Measurements from ENCODE around the gene POP5. TPM values are rescaled to one million over a fixed set of nuclear protein-coding genes. Genes with fewer than 3 reads are reported as not detected.

POP5 gene
- total and polyA plus RNA-seq, 2 experiments from 2014 or later, result 52.4 to 140 TPM

GRCh38 chr12:120596901-120597300 lies 15.7 kb upstream of the POP5 start:
- Mint-ChIP-seq H3K9me3 (no peaks in the 10 kb centered on the region), H3K27me3 (ENCODE audit: insufficient read depth, low read depth, poor library complexity) (peaks cover 12% of the 10 kb centered on the region), H3K36me3 (ENCODE audit: low read depth) (no peaks in the 10 kb centered on the region), H3K4me3 (no peak overlapping the region), H3K27ac (no peak overlapping the region), H3K4me1 (peaks cover 17% of the 10 kb centered on the region)
- TF ChIP-seq EZH2phosphoT487 (IDR thresholded peaks at IDR 0.05; ENCODE audit: unreplicated experiment) (no peak), ZNF462 (CRISPR knock-in tag; IDR thresholded peaks at IDR 0.05) (no peak), ZNF331 (CRISPR knock-in tag; IDR thresholded peaks at IDR 0.05; ENCODE audit: low read depth) (no peak), JUNB (IDR thresholded peaks at IDR 0.05; ENCODE audit: unreplicated experiment) (no peak), CTCF (conservative IDR thresholded peaks at IDR 0.05; ENCODE audit: low read depth in 2 of 2) (no peak), NANOG (IDR thresholded peaks at IDR 0.05; ENCODE audit: borderline replicate concordance) (no peak), POLR2AphosphoS5 (IDR thresholded peaks at IDR 0.05; ENCODE audit: low read depth) (no peak), REST (IDR thresholded peaks at IDR 0.05; ENCODE audit: unreplicated experiment) (no peak), ETS1 (IDR thresholded peaks at IDR 0.05) (no peak), ZNF114 (CRISPR knock-in tag; IDR thresholded peaks at IDR 0.05) (no peak), CREB1 (CRISPR knock-in tag; IDR thresholded peaks at IDR 0.05; ENCODE audit: low read depth) (no peak), EZH2 (IDR thresholded peaks at IDR 0.05; ENCODE audit: low read depth, unreplicated experiment) (no peak), STAT1 (IDR thresholded peaks at IDR 0.05; ENCODE audit: unreplicated experiment) (no peak)
- Histone ChIP-seq H3K4me2 (no peak overlapping the region), H3K4me3 (no peak overlapping the region), H3K9me2 (ENCODE audit: insufficient read depth) (no peaks in the 10 kb centered on the region), H3K27ac (ENCODE audit: low read depth) (no peak overlapping the region), H3F3A (replicated peaks; ENCODE audit: low read depth) (no peaks in the 10 kb centered on the region), H4K20me1 (replicated peaks; ENCODE audit: insufficient read depth) (no peaks in the 10 kb centered on the region), H3K79me2 (replicated peaks; ENCODE audit: insufficient read depth) (no peaks in the 10 kb centered on the region), H3K27me3 (ENCODE audit: insufficient read depth) (no peaks in the 10 kb centered on the region), H2AFZ (no peak overlapping the region), H3K36me3 (ENCODE audit: insufficient read depth) (no peaks in the 10 kb centered on the region), H3K4me1 (ENCODE audit: insufficient read depth) (no peaks in the 10 kb centered on the region; the same call in 1 of the 2 replicates)
- ATAC-seq (no peak), DNase-seq (ENCODE audit: low spot score) (no peak)
